WERI-Rb-1 (cell line): ENCODE results near the gene CUL9.
"Not testable (repeated sequence)": the region's sequence is repeated elsewhere in the genome, so short reads cannot be mapped to it uniquely, and the experiment has no call there.

ENCODE experiments used
- DNase-seq: peaks from one replicate; pipeline ENCODE4 v3.0.0-alpha.2; 2020
- H3K27ac ChIP-seq: fragments of 250-450 bp; sonication (Bioruptor Pico); 2 replicates; pipeline ENCODE4 v1.5.1; 2020; ENCODE audit warnings: mild to moderate bottlenecking, moderate library complexity
- H3K27me3 ChIP-seq: fragments of 250-450 bp; sonication (Bioruptor Pico); 2 replicates; pipeline ENCODE4 v1.5.1; 2021; ENCODE audit warnings: mild to moderate bottlenecking, low read depth, moderate library complexity; ENCODE audit not compliant: insufficient read depth, severe bottlenecking
- H3K36me3 ChIP-seq: fragments of 250-450 bp; sonication (Bioruptor Pico); 2 replicates; pipeline ENCODE4 v1.5.1; 2020; ENCODE audit warnings: mild to moderate bottlenecking, moderate library complexity
- H3K4me3 ChIP-seq: 2 replicates; pipeline ENCODE4 v1.5.1; 2011; ENCODE audit warnings: low read depth, mild to moderate bottlenecking, control low read depth, low read length
- H3K9me3 ChIP-seq: fragments of 250-450 bp; sonication (Bioruptor Pico); 2 replicates; pipeline ENCODE4 v1.5.1; 2021; ENCODE audit warnings: mild to moderate bottlenecking, moderate library complexity; ENCODE audit not compliant: severe bottlenecking
- CTCF ChIP-seq: IDR thresholded peaks from 2 replicates; pipeline ENCODE4 v1.5.1; 2011; ENCODE audit warnings: low read depth, mild to moderate bottlenecking, control low read depth, inconsistent platforms, low read length

Gene CUL9

GRCh38 chr6:43181942-43182860 lies at the start of gene CUL9:
TSS of gene CUL9 (plus strand) at chr6:43182196. CDS start at chr6:43184311, 2,115 bp downstream.
- Histone ChIP-seq H3K27me3 (no peaks in the 10 kb centered on the region), H3K27ac (peak within 1 kb of the TSS; percentile 63), H3K9me3 (peaks cover 3% of the 10 kb centered on the region), H3K36me3 (peaks cover 65% of the 10 kb centered on the region), H3K4me3 (peak within 1 kb of the TSS; percentile 71)
- DNase-seq = peak; percentile 95
- peak; percentile 28; the same call in 1 of the 2 replicates for TF ChIP-seq CTCF

- Histone ChIP-seq H3K9me3 (no peaks in the 10 kb centered on the region), H3K4me3 (no peak overlapping the region), H3K27ac (no peak overlapping the region), H3K27me3 (no peaks in the 10 kb centered on the region), H3K36me3 (peaks cover 5% of the 10 kb centered on the region)
- DNase-seq = no peak
- no peak for TF ChIP-seq CTCF
Observed at GRCh38 chr6:43138267-43138666, 43.7 kb upstream of the CUL9 start.

GRCh38 chr6:43139973-43140372 lies 42.0 kb upstream of the CUL9 start:
- H3K9me3 ChIP-seq, H3K4me3 ChIP-seq, H3K27ac ChIP-seq, H3K36me3 ChIP-seq, DNase-seq, H3K27me3 ChIP-seq: not testable (repeated sequence)

- H3K27ac ChIP-seq = no peak overlapping the region
- peaks cover 21% of the 10 kb centered on the region for H3K36me3 ChIP-seq
- TF ChIP-seq CTCF = no peak
Observed at GRCh38 chr6:43141644-43142043, 40.4 kb upstream of the CUL9 start.

GRCh38 chr6:43142101-43142500 lies 39.9 kb upstream of the CUL9 start:
- Histone ChIP-seq H3K27ac (peak overlapping the region; percentile 63; the same call in 1 of the 2 replicates), H3K9me3 (no peaks in the 10 kb centered on the region), H3K36me3 (peaks cover 25% of the 10 kb centered on the region), H3K4me3 (no peak overlapping the region), H3K27me3 (no peaks in the 10 kb centered on the region)
- DNase-seq = no peak
- TF ChIP-seq CTCF = no peak

More at GRCh38 chr6:43141644-43142043, 40.4 kb upstream of the CUL9 start:
- Histone ChIP-seq H3K27me3 (no peaks in the 10 kb centered on the region), H3K9me3 (no peaks in the 10 kb centered on the region), H3K4me3 (no peak overlapping the region)
- DNase-seq = no peak

GRCh38 chr6:43143235-43144128 lies 38.5 kb upstream of the CUL9 start:
- Histone ChIP-seq H3K36me3 (peaks cover 29% of the 10 kb centered on the region), H3K9me3 (no peaks in the 10 kb centered on the region), H3K27ac (peak overlapping the region; percentile 63), H3K27me3 (no peaks in the 10 kb centered on the region), H3K4me3 (peak overlapping the region; percentile 13)
- peak; percentile 97 for DNase-seq
- peak; percentile 100 for TF ChIP-seq CTCF
